ENCODE results near the gene NOTO. TPM values are rescaled to one million over a fixed set of nuclear protein-coding genes. Genes with fewer than 3 reads are reported as not detected.

NOTO gene
- total RNA-seq, 6 experiments from 2014 or later, result not detected

GRCh38 chr2:73212448-73213176, 10.2 kb downstream of the NOTO start:
- ATAC-seq (peak; percentile 63 to 74 (median 72)), DNase-seq (peak; percentile 62 to 67 (median 67))
- no peaks in the 10 kb centered on the region for H3K9me3 ChIP-seq
- 72% methylated on average over 13 of the region's 20 CpGs for WGBS (ENCODE audit: insufficient coverage, low coverage, low lambda C conversion rate, missing lambda C conversion rate)
- no peaks in the 10 kb centered on the region for H3K36me3 ChIP-seq
- no peak overlapping the region for H3K4me3 ChIP-seq
- TF ChIP-seq POLR2A (IDR thresholded peaks at IDR 0.05) (no peak), CTCF (IDR thresholded peaks at IDR 0.05) (peak; percentile 75 to 93 (median 91))
- H3K4me1 ChIP-seq, result no peaks in the 10 kb centered on the region
- no peaks in the 10 kb centered on the region for H3K27me3 ChIP-seq
- intact Hi-C loops (cut with DNase I), result no loop called here
- H3K27ac ChIP-seq, result no peak overlapping the region

- peak; percentile 96 for ATAC-seq
- under 1% methylated on average over 32 of the region's 64 CpGs for WGBS (ENCODE audit: insufficient coverage, low coverage, low lambda C conversion rate, missing lambda C conversion rate)
- peak; percentile 88 to 89 (median 89) for DNase-seq
- peak within 1 kb of the TSS; percentile 80 to 91 (median 87) for H3K4me3 ChIP-seq
- intact Hi-C loops (cut with DNase I), result no loop called here
- no peaks in the 10 kb centered on the region for H3K4me1 ChIP-seq
- TF ChIP-seq POLR2A (IDR thresholded peaks at IDR 0.05), result peak; percentile 52
- TF ChIP-seq CTCF (IDR thresholded peaks at IDR 0.05), result no peak
- H3K9me3 ChIP-seq, result no peaks in the 10 kb centered on the region
- H3K27ac ChIP-seq, result peak within 1 kb of the TSS; percentile 24 to 74 (median 26)
- no peaks in the 10 kb centered on the region for H3K27me3 ChIP-seq
- no peaks in the 10 kb centered on the region for H3K36me3 ChIP-seq
Measured at GRCh38 chr2:73214120-73215035, 12.0 kb downstream of the NOTO start, which contains the start of gene SMYD5. TSS of gene SMYD5 (plus strand) at chr2:73214245. CDS start at chr2:73214267, 22 bp downstream.

GRCh38 chr2:73215254-73215653, 12.9 kb downstream of the NOTO start:
- WGBS (ENCODE audit: insufficient coverage, low coverage, low lambda C conversion rate, missing lambda C conversion rate), result 63% methylated on average over 4 of the region's 4 CpGs
- Histone ChIP-seq H3K4me3 (peak overlapping the region in 1 of 3 donors; percentile 91), H3K36me3 (peaks cover 0 to 4% (median 0%) of the 10 kb centered on the region in 4 donors), H3K27me3 (no peaks in the 10 kb centered on the region), H3K9me3 (no peaks in the 10 kb centered on the region), H3K27ac (no peak overlapping the region), H3K4me1 (no peaks in the 10 kb centered on the region)
- DNase-seq, result no peak
- TF ChIP-seq CTCF (IDR thresholded peaks at IDR 0.05) (no peak), POLR2A (IDR thresholded peaks at IDR 0.05) (no peak)
- no peak for ATAC-seq
- intact Hi-C loops (cut with DNase I), result no loop called here

- intact Hi-C loops (cut with DNase I), result no loop called here
- TF ChIP-seq CTCF (IDR thresholded peaks at IDR 0.05), result no peak
- TF ChIP-seq POLR2A (IDR thresholded peaks at IDR 0.05), result no peak
- 88% methylated on average over 5 of the region's 5 CpGs for WGBS (ENCODE audit: insufficient coverage, low coverage, low lambda C conversion rate, missing lambda C conversion rate)
- Histone ChIP-seq H3K27me3 (no peaks in the 10 kb centered on the region), H3K4me1 (no peaks in the 10 kb centered on the region), H3K36me3 (peaks cover 0 to 17% (median 9%) of the 10 kb centered on the region in 4 donors), H3K4me3 (no peak overlapping the region), H3K27ac (no peak overlapping the region), H3K9me3 (no peaks in the 10 kb centered on the region)
- ATAC-seq (no peak), DNase-seq (peak in 1 of 3 donors; percentile 2)
Measured at GRCh38 chr2:73217160-73217559, 14.8 kb downstream of the NOTO start.

Data from right lobe of liver (tissue), 6 donors.